ENCODE measurements around the gene NELL2.

NELL2 gene

DNA sequence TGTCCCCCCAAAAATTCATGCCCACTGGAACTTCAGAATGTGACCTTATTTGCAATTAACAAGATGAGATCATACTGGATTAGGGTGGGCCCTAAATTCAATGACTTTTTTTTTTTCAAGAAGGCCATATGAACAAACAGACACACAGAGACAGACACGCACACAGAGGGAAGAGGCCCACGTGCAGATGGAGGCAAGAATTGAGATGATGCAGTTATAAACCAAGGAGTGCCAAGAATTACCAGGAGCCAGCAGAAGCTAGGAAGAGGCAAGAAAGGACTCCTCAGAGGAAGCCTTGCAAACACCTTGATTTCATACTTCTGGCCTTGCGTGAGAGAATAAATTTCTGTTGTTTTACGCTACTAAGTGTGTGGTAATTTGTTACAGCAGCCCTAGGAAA is 33.4 kb downstream of the NELL2 start:
- H3K27ac ChIP-seq (replicated peaks; ENCODE audit: low read length), result no peak overlapping the region
- WGBS, 2 donors (ENCODE audit: extremely low coverage in 2 of 2, insufficient read length in 2 of 2, insufficient replicate concordance in 1 of 2), result no CpG with 5 or more reads among the region's 4 CpGs
- no peak overlapping the region for H4K91ac ChIP-seq (ENCODE audit: low read depth, low read length, poor library complexity)
- no peak overlapping the region for H3K18ac ChIP-seq (ENCODE audit: low read length)
- H3K9ac ChIP-seq (ENCODE audit: low read depth, low read length, poor library complexity), result no peak overlapping the region
- H3K23ac ChIP-seq (ENCODE audit: low read depth, low read length, poor library complexity), result no peak overlapping the region
- no peak overlapping the region for H2AFZ ChIP-seq (ENCODE audit: low read length)
- no peak overlapping the region for H2BK120ac ChIP-seq (ENCODE audit: low read depth, low read length)
- H3K4me3 ChIP-seq (ENCODE audit: low read length in 2 of 2), result no peak overlapping the region
- DNase-seq (ENCODE audit: low spot score), result no peak
- H3K4ac ChIP-seq (ENCODE audit: low read length), result no peak overlapping the region
- no peak overlapping the region for H3K14ac ChIP-seq (ENCODE audit: low read length)
- H2AK5ac ChIP-seq (ENCODE audit: low read depth, low read length), result no peak overlapping the region
- peaks cover 0 to 7% of the 10 kb centered on the region in 2 donors for H3K4me1 ChIP-seq (ENCODE audit: control insufficient read depth in 2 of 2, insufficient read depth in 1 of 2, low read depth in 1 of 2, low read length in 2 of 2)
- peaks cover 3% of the 10 kb centered on the region for H3K79me1 ChIP-seq (ENCODE audit: low read depth, low read length)
- no peak overlapping the region for H2BK5ac ChIP-seq (ENCODE audit: low read length)
- H3K36me3 ChIP-seq (replicated peaks in 1 of 2; ENCODE audit: control insufficient read depth in 2 of 2, insufficient read depth in 2 of 2, low read length in 2 of 2), result peaks cover 0 to 5% of the 10 kb centered on the region in 2 donors
- no peaks in the 10 kb centered on the region for H3K27me3 ChIP-seq (ENCODE audit: control insufficient read depth in 3 of 3, insufficient read depth in 3 of 3, low read depth in 1 of 3, low read length in 3 of 3)
- no peak overlapping the region for H2BK12ac ChIP-seq (ENCODE audit: low read length)
- H3K9me3 ChIP-seq (replicated peaks in 1 of 2; ENCODE audit: control insufficient read depth in 2 of 2, insufficient read depth in 1 of 2, low read depth in 1 of 2, low read length in 2 of 2), result peaks cover 0 to 5% of the 10 kb centered on the region in 2 donors
- no peak overlapping the region for H4K8ac ChIP-seq (ENCODE audit: low read depth, low read length)
- no peak overlapping the region for H2BK15ac ChIP-seq (ENCODE audit: low read length)
- no peak overlapping the region for H3K4me2 ChIP-seq (ENCODE audit: insufficient read depth, low read length, poor library complexity, severe bottlenecking)

- H3K4me1 ChIP-seq (ENCODE audit: control insufficient read depth in 2 of 2, insufficient read depth in 1 of 2, low read depth in 1 of 2, low read length in 2 of 2), result peaks cover 0 to 14% of the 10 kb centered on the region in 2 donors
- H2AFZ ChIP-seq (ENCODE audit: low read length), result no peak overlapping the region
- no CpG with 5 or more reads among the region's 2 CpGs for WGBS, 2 donors (ENCODE audit: extremely low coverage in 2 of 2, insufficient read length in 2 of 2, insufficient replicate concordance in 1 of 2)
- no peak overlapping the region for H2BK15ac ChIP-seq (ENCODE audit: low read length)
- H3K4me3 ChIP-seq (ENCODE audit: low read length in 2 of 2), result no peak overlapping the region
- no peak overlapping the region for H4K8ac ChIP-seq (ENCODE audit: low read depth, low read length)
- H3K9me3 ChIP-seq (replicated peaks in 1 of 2; ENCODE audit: control insufficient read depth in 2 of 2, insufficient read depth in 1 of 2, low read depth in 1 of 2, low read length in 2 of 2), result peaks cover 0 to 5% of the 10 kb centered on the region in 2 donors
- peaks cover 0 to 2% of the 10 kb centered on the region in 2 donors for H3K36me3 ChIP-seq (replicated peaks in 1 of 2; ENCODE audit: control insufficient read depth in 2 of 2, insufficient read depth in 2 of 2, low read length in 2 of 2)
- no peak overlapping the region for H3K18ac ChIP-seq (ENCODE audit: low read length)
- H2AK5ac ChIP-seq (ENCODE audit: low read depth, low read length), result no peak overlapping the region
- no peak overlapping the region for H2BK5ac ChIP-seq (ENCODE audit: low read length)
- H3K27ac ChIP-seq (replicated peaks; ENCODE audit: low read length), result no peak overlapping the region
- H3K23ac ChIP-seq (ENCODE audit: low read depth, low read length, poor library complexity), result no peak overlapping the region
- H2BK12ac ChIP-seq (ENCODE audit: low read length), result no peak overlapping the region
- H3K27me3 ChIP-seq (ENCODE audit: control insufficient read depth in 3 of 3, insufficient read depth in 3 of 3, low read depth in 1 of 3, low read length in 3 of 3), result no peaks in the 10 kb centered on the region
- DNase-seq (ENCODE audit: low spot score), result no peak
- no peak overlapping the region for H2BK120ac ChIP-seq (ENCODE audit: low read depth, low read length)
- H3K4ac ChIP-seq (ENCODE audit: low read length), result no peak overlapping the region
- H3K9ac ChIP-seq (ENCODE audit: low read depth, low read length, poor library complexity), result no peak overlapping the region
- H3K4me2 ChIP-seq (ENCODE audit: insufficient read depth, low read length, poor library complexity, severe bottlenecking), result no peak overlapping the region
- H3K79me1 ChIP-seq (ENCODE audit: low read depth, low read length), result peaks cover 5% of the 10 kb centered on the region
- no peak overlapping the region for H4K91ac ChIP-seq (ENCODE audit: low read depth, low read length, poor library complexity)
- no peak overlapping the region for H3K14ac ChIP-seq (ENCODE audit: low read length)
These were observed 36.3 kb downstream of the NELL2 start for GRCh38 chr12:44839785-44840184.

- H2BK120ac ChIP-seq (ENCODE audit: low read depth, low read length), result no peak overlapping the region
- no peak overlapping the region for H4K8ac ChIP-seq (ENCODE audit: low read depth, low read length)
- no peak overlapping the region for H3K14ac ChIP-seq (ENCODE audit: low read length)
- no CpG with 5 or more reads among the region's 5 CpGs for WGBS, 2 donors (ENCODE audit: extremely low coverage in 2 of 2, insufficient read length in 2 of 2, insufficient replicate concordance in 1 of 2)
- H3K9me3 ChIP-seq (replicated peaks in 1 of 2; ENCODE audit: control insufficient read depth in 2 of 2, insufficient read depth in 1 of 2, low read depth in 1 of 2, low read length in 2 of 2), result no peaks in the 10 kb centered on the region
- no peaks in the 10 kb centered on the region for H3K27me3 ChIP-seq (ENCODE audit: control insufficient read depth in 3 of 3, insufficient read depth in 3 of 3, low read depth in 1 of 3, low read length in 3 of 3)
- no peak overlapping the region for H2BK12ac ChIP-seq (ENCODE audit: low read length)
- no peak overlapping the region for H3K18ac ChIP-seq (ENCODE audit: low read length)
- H3K4me1 ChIP-seq (ENCODE audit: control insufficient read depth in 2 of 2, insufficient read depth in 1 of 2, low read depth in 1 of 2, low read length in 2 of 2), result peaks cover 0 to 10% of the 10 kb centered on the region in 2 donors
- H3K4me2 ChIP-seq (ENCODE audit: insufficient read depth, low read length, poor library complexity, severe bottlenecking), result no peak overlapping the region
- no peak overlapping the region for H2BK15ac ChIP-seq (ENCODE audit: low read length)
- no peaks in the 10 kb centered on the region for H3K36me3 ChIP-seq (replicated peaks in 1 of 2; ENCODE audit: control insufficient read depth in 2 of 2, insufficient read depth in 2 of 2, low read length in 2 of 2)
- H3K4ac ChIP-seq (ENCODE audit: low read length), result no peak overlapping the region
- H3K79me1 ChIP-seq (ENCODE audit: low read depth, low read length), result peaks cover 5% of the 10 kb centered on the region
- no peak overlapping the region for H2AFZ ChIP-seq (ENCODE audit: low read length)
- H3K4me3 ChIP-seq (ENCODE audit: low read length in 2 of 2), result no peak overlapping the region
- H3K27ac ChIP-seq (replicated peaks; ENCODE audit: low read length), result no peak overlapping the region
- no peak overlapping the region for H2BK5ac ChIP-seq (ENCODE audit: low read length)
- no peak overlapping the region for H3K23ac ChIP-seq (ENCODE audit: low read depth, low read length, poor library complexity)
- H3K9ac ChIP-seq (ENCODE audit: low read depth, low read length, poor library complexity), result no peak overlapping the region
- no peak overlapping the region for H4K91ac ChIP-seq (ENCODE audit: low read depth, low read length, poor library complexity)
- H2AK5ac ChIP-seq (ENCODE audit: low read depth, low read length), result no peak overlapping the region
- DNase-seq (ENCODE audit: low spot score), result no peak
These were observed 38.9 kb downstream of the NELL2 start for GRCh38 chr12:44837114-44837755.

DNA sequence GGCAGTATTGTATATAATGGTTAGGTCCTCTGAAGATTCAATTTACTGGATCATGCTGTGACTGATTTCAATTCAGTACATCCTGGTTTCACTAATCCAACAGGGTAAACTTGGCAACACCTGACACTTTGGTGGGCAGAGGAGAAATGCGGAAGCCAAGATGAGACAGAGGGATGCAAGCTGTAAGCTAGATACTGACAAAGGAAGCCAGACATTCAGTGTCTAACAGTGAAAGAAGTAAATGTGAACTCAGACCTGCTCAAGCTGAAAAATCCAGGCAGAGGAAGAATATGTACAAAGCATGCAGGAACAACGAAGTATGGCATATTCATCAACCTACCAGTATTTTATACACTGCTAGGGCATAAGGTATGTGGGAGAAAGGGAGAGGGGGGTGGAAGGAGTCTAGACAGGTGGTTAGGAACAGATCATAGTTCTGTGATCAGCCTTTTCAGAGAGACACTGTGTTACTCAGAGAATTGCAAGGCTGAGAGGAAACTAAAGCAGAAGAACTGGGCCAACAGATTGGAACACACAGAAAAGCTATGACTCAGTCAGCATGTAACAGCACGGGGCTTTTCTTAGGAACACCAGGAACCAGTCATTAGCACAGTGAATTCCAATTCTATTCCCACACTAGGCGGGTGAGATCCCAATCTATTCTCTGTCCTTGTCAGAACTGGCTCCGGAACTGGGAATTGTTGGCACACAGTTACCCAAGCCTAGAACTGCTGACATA is 40.3 kb downstream of the NELL2 start:
- Histone ChIP-seq H3K27ac (replicated peaks; ENCODE audit: low read length) (no peak overlapping the region), H2BK120ac (ENCODE audit: low read depth, low read length) (no peak overlapping the region), H3K9me3 (replicated peaks in 1 of 2; ENCODE audit: control insufficient read depth in 2 of 2, insufficient read depth in 1 of 2, low read depth in 1 of 2, low read length in 2 of 2) (no peaks in the 10 kb centered on the region), H4K91ac (ENCODE audit: low read depth, low read length, poor library complexity) (no peak overlapping the region), H3K4me2 (ENCODE audit: insufficient read depth, low read length, poor library complexity, severe bottlenecking) (no peak overlapping the region), H3K14ac (ENCODE audit: low read length) (no peak overlapping the region), H2AK5ac (ENCODE audit: low read depth, low read length) (no peak overlapping the region), H3K27me3 (ENCODE audit: control insufficient read depth in 3 of 3, insufficient read depth in 3 of 3, low read depth in 1 of 3, low read length in 3 of 3) (no peaks in the 10 kb centered on the region), H2BK12ac (ENCODE audit: low read length) (no peak overlapping the region), H2BK5ac (ENCODE audit: low read length) (no peak overlapping the region), H3K36me3 (replicated peaks in 1 of 2; ENCODE audit: control insufficient read depth in 2 of 2, insufficient read depth in 2 of 2, low read length in 2 of 2) (no peaks in the 10 kb centered on the region), H3K4me1 (ENCODE audit: control insufficient read depth in 2 of 2, insufficient read depth in 1 of 2, low read depth in 1 of 2, low read length in 2 of 2) (peaks cover 0 to 10% of the 10 kb centered on the region in 2 donors), H3K4ac (ENCODE audit: low read length) (no peak overlapping the region), H3K4me3 (ENCODE audit: low read length in 2 of 2) (no peak overlapping the region), H4K8ac (ENCODE audit: low read depth, low read length) (no peak overlapping the region), H3K18ac (ENCODE audit: low read length) (no peak overlapping the region), H2AFZ (ENCODE audit: low read length) (no peak overlapping the region), H2BK15ac (ENCODE audit: low read length) (no peak overlapping the region), H3K23ac (ENCODE audit: low read depth, low read length, poor library complexity) (no peak overlapping the region), H3K9ac (ENCODE audit: low read depth, low read length, poor library complexity) (no peak overlapping the region), H3K79me1 (ENCODE audit: low read depth, low read length) (peaks cover 5% of the 10 kb centered on the region)
- no peak for DNase-seq (ENCODE audit: low spot score)
- WGBS, 2 donors (ENCODE audit: extremely low coverage in 2 of 2, insufficient read length in 2 of 2, insufficient replicate concordance in 1 of 2), result no CpG with 5 or more reads among the region's 5 CpGs
